GM04503 (cell line): ENCODE data around the gene PRSS1.
"Not testable (repeated sequence)": the region's sequence is repeated elsewhere in the genome, so short reads cannot be mapped to it uniquely, and the experiment has no call there.

ENCODE experiments used
- DNase-seq: peaks from one replicate; pipeline ENCODE4 v3.0.0-alpha.2; 2012; ENCODE audit warnings: low read depth

PRSS1 gene

DNA sequence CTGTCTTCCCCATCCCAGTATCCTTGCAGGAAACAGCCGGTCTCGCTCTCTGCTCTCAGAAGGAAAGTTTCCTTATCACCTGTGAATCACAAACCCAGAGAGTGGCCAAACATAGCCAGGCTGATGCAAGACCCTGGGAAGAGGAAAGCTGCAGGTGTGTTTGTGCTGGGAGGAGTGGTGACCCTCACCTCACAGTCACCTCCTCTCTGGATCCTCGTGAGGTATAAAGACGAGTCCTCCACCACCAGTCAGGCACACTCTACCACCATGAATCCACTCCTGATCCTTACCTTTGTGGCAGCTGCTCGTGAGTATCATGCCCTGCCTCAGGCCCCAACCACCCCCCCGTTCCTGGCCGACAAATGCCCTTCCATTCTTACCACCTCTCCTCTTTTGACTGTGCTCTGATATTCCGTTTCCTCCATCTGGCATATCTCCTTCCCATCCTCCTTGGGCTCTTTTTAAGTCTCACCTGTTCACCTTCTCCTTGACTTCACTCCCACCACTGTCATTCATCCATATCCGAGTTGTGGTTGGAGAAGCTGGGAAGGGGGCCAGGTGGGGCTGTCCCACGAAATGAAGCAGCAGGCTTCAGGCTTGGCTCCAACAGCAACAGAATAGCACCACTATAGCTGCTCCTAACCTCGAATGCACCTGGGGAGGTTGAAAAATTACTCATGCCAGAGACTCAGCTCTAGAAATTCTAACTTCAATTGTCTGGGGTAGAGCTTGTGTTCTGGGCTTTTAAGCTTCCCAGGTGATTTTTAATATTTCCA, at the start of gene PRSS1:
PRSS1 (plus strand) TSS at position 255 of the 776 bp plus-strand sequence; CDS start at position 268, 13 bp downstream.
- DNase-seq = no peak

- not testable (repeated sequence) for DNase-seq
Measured at GRCh38 chr7:142700935-142701334, 48.3 kb upstream of the PRSS1 start.

DNA sequence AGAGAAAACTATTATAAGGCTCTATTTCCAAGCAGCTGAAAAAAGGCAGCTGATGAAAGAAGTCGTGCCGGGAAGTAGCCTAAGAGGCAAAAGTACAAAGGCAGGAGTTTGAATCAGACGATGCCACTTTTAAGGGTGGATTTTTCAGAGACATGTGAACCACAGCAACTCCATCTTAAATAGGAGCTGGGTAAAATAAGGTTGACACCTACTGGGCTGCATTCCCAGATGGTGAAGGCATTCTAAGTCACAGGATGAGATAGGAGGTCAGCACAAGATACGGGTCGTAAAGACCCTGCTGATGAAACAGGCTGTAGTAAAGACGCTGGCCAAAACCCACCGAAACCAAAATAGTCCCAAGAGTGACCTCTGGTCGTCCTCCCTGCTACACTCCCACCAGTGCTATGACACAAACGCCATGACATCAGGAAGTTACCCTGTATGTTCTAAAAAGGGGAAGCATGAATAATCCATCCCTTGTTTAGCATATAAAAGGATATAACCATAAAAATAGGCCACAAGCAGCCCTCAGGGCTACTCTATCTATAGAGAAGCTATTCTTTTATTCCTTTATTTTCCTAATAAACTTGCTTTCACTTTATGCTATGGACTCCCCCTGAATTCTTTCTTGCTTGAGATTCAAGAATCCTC, 45.5 kb upstream of the PRSS1 start:
- DNase-seq = no peak

- not testable (repeated sequence) for DNase-seq
Measured at GRCh38 chr7:142708726-142709125, 40.5 kb upstream of the PRSS1 start.

DNA sequence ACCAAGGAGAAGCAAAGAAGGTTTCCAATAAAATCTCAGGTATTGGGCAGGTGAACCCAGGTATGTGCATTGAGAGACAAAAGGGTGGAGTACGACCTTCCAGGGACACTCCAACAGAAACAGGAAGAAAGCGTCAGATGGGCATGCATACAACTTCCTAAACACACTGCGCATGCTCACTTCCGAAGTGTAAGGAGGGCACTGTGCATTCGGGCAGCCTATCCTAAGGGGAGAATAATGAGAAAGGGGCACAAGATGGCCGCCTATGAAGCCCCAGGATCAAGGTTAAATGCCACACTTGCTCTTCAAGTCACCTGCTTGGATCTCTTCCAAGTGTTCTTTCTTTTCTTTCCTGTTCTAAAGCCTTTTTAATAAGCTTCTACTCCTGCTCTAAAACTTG, 39.4 kb upstream of the PRSS1 start:
- no peak for DNase-seq

DNA sequence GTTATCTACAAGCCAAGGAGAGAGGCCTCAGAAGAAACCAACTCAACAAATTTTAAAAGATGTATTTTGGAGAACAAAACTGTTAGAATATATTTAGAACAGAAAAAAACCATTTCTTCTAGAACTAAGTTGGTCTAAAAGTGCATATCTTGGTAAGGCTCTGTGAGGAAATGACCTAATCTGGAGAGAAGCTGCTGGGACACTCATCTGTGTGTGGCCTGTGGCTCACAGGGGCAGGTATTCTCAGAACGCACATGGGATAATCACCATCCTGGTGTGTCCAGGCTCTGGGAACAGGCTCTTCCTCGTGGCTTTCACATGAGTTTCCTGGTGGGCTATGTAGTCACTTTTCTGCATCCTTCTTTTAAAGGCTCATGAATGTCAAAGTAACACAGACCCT, 38.1 kb upstream of the PRSS1 start:
- no peak for DNase-seq

GRCh38 chr7:142711746-142712616, 37.3 kb upstream of the PRSS1 start:
- DNase-seq = no peak

GRCh38 chr7:142712617-142712957, 36.7 kb upstream of the PRSS1 start:
- no peak for DNase-seq

GRCh38 chr7:142714375-142714774, 34.9 kb upstream of the PRSS1 start:
- no peak for DNase-seq

DNA sequence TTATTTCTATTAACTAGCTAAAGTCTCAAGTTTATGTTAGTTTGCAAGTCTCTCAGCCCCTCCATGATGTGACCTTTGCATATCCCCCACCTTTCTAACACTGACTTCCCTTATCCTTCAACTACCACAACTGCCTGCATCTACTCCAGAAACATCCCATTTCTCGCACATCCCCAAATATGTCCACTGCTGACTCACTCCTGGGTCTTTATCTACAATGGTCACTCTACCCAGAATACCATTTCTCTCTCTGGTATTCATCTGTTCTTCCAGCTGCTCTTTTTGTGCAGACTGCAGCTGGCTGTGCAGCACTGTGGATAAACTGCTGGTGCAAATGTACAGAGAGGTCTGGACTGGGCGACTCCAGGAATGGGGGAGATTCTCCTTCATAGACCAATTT, 32.7 kb upstream of the PRSS1 start:
- no peak for DNase-seq

GRCh38 chr7:142717453-142717852, 31.8 kb upstream of the PRSS1 start:
- no peak for DNase-seq

DNA sequence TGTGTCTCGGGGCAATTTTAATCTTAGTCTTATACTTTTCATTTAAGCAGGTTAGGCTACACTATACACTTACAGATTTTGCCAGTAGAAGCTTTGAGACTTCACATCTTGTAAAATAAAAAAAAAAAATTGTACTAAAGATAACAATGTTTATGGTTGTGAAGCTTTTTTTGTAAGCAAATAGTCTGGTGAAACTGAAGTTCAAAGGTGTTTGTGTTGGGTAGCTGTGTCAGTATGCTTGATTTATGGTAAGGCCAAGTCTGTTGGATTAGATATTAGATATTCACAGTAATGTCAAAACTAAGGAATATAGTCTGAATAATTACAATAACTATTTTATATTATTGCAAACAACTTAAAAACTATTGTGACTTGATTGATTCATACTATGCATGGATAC, 31.0 kb upstream of the PRSS1 start:
- DNase-seq = no peak

DNA sequence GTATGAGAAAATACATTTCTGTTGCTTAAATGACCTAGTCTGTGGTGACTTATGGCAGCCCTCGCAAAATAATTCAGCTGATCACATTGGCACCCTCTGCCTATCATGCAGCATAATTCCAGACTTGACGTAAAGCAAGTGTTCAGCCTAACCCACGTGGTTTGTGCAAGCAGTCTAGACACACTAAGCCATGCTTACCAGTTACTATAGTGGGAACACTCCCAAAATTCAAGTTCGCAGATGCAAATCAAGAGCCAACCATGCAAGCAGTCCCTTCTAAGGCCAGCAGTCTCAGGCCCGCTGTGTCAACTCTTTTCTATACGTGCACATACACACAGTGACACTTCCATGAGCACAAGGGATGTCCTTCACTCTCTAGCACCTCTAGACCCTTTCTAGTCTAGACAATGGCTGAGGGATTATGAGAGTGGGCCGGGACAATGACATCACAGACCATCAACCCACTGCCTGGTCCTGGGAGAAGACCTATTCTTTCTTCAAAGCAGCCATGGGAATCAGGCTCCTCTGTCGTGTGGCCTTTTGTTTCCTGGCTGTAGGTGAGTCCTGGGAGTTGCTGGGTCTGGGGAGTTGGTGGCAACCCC, 29.0 kb upstream of the PRSS1 start:
- no peak for DNase-seq

- no peak for DNase-seq
Measured at GRCh38 chr7:142720986-142721385, 28.3 kb upstream of the PRSS1 start.

- no peak for DNase-seq
Measured at GRCh38 chr7:142722248-142722794, 27.0 kb upstream of the PRSS1 start.

DNA sequence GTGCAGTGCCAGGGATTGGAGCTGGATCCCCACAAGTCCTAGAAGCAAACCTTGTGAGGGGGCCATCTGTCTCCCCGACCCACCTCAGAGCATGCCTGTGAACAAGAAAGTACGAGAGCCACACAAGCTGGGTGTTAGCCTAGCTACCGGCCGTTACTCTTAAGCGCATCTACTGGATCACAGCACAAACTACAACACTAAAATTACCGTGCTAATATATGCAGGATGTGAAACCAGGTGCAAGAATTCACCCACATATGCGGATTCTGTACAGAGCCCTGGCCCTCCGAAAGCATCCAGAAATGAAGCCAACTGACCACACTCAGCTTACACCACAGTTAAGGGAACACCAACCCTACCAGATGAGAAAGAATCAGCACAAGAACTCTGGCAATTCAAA, 16.0 kb upstream of the PRSS1 start:
- DNase-seq = no peak

GRCh38 chr7:142739923-142740492, 9.3 kb upstream of the PRSS1 start:
- DNase-seq = no peak

DNA sequence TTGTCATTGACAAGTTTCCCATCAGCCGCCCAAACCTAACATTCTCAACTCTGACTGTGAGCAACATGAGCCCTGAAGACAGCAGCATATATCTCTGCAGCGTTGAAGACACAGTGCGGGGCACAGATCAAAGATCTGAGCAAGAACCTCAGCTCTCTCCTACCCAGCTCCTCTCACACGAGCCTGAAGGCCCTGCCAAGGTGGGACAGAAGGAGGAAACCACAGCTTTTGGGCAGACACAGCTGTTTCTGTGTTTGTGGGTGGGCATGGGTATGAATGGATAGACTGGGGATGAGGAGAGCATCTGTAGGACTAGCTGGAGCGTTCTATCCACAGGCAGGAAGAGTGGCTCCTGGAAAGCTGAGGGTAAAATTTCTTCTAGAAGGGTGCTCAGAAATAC, 8.5 kb upstream of the PRSS1 start:
- DNase-seq = no peak

DNA sequence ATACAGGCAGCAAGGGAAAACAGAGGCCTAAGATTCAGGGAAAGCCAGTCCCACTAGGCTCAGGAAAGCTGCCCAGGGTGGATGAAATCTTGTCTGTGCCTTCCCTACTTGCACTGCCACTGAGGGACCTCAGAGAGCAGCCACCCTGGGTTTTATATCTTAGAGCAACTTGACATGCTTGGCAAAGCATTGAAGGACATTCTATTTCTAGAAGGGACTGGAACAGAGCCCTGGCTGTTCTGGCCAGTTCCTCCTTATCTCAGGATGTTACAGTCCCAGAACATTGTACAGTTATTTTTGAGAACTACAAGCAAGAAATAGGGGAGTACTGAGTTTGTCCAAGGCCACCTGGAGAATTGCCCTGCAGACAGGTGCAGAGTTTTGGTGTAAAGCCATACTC, 7.3 kb upstream of the PRSS1 start:
- not testable (repeated sequence) for DNase-seq

DNA sequence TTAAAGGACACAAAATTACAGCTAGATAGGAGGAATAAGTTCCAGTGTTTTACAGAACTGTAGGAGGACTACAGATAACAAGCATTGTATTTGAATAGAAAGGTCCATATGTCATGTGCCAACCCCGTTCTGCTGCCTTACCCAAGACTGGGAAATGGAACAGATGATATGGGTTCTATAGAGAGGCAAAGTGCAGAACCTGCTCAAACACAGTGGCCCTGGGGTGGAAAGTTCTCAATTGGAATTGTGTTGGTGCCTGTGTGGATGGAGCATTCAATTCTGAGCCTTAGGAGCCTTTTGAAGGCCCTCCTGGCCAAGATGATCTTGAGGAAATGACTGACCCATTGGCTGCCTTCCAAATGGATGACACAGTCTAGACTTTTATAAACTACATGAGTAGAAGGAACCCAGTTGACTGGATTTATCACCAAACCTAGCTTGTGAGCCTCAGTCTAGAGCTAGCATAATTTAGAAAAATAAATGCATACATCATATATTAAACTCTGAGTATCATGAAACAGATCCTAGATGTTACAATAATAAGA, 4.1 kb upstream of the PRSS1 start:
- no peak for DNase-seq

- DNase-seq = no peak
Measured at GRCh38 chr7:142745745-142746144, 3.5 kb upstream of the PRSS1 start.

DNA sequence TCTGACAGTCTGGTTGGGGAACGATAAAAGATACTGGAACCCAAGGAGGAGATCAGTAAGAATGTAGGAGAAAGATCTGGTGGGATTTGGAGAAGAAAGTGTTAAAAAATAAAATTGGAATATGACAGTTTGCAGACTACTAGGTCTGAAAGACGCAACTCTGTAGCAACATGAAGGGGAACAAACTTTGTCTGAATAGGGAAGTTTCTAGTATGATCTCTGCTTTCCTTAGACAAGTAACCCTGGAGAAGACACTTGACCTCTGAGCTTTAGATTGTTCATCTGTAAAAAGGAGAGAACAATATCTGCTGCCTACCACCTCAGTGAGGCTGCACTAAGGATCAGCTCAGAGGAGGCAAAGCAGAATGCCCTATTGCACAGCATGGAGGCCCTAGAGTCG, 3.0 kb upstream of the PRSS1 start:
- no peak for DNase-seq
